ENCODE results near the gene ACSBG1.
A peak's percentile ranks its signal among the peaks of the same experiment; 100 is the strongest.

ACSBG1 gene, protein sequence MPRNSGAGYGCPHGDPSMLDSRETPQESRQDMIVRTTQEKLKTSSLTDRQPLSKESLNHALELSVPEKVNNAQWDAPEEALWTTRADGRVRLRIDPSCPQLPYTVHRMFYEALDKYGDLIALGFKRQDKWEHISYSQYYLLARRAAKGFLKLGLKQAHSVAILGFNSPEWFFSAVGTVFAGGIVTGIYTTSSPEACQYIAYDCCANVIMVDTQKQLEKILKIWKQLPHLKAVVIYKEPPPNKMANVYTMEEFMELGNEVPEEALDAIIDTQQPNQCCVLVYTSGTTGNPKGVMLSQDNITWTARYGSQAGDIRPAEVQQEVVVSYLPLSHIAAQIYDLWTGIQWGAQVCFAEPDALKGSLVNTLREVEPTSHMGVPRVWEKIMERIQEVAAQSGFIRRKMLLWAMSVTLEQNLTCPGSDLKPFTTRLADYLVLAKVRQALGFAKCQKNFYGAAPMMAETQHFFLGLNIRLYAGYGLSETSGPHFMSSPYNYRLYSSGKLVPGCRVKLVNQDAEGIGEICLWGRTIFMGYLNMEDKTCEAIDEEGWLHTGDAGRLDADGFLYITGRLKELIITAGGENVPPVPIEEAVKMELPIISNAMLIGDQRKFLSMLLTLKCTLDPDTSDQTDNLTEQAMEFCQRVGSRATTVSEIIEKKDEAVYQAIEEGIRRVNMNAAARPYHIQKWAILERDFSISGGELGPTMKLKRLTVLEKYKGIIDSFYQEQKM

DNA sequence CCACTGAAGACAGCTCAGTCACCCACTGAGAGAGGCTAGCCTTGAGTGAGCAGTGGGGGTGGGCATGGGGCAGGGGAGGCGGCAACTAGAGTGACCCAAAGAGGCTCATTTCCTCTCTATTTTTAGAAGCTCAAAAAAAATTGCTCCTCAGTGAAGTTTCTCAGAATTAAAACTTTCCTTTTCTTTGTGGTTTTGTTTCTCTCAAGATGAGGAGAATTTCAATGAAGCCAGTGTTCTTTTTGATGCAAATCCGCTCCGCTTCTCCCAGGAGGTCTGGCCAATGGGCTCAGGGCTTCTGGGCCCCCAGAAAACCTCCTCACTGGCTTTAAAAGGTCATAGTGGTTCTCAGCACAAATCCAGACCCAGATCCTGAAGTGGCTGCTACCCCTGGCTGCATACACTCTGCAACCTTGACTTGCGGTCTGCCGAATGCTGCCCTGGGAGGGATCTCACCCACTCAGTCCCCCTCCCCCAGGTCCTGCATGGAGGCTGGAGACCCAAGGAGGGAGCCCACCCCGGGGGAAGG, at the start of gene ACSBG1:
ACSBG1 (minus strand) TSS at position 51 of the 526 bp plus-strand sequence. CDS start 64 bp downstream, outside the sequence.
- no peak for DNase-seq

DNA sequence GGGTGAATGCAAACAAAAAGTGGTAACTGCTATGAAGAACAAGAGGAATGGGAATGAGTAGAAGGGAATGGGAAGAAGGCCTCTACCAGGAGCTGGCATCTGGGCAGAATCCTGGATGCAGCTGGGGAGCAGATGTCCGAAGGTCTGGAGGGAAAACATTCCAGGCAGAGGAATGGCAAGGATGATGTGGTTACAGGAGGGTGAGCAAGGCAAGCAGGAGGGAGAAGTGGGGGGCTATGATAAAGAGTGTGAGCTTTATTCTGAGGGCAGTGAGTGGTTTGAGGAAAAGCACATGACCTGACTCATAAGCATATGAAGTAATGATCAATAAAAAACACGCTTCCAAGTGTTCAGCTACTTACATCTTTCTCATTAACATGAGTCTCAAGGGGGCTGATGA, 48.0 kb upstream of the ACSBG1 start:
- no peak for DNase-seq

DNA sequence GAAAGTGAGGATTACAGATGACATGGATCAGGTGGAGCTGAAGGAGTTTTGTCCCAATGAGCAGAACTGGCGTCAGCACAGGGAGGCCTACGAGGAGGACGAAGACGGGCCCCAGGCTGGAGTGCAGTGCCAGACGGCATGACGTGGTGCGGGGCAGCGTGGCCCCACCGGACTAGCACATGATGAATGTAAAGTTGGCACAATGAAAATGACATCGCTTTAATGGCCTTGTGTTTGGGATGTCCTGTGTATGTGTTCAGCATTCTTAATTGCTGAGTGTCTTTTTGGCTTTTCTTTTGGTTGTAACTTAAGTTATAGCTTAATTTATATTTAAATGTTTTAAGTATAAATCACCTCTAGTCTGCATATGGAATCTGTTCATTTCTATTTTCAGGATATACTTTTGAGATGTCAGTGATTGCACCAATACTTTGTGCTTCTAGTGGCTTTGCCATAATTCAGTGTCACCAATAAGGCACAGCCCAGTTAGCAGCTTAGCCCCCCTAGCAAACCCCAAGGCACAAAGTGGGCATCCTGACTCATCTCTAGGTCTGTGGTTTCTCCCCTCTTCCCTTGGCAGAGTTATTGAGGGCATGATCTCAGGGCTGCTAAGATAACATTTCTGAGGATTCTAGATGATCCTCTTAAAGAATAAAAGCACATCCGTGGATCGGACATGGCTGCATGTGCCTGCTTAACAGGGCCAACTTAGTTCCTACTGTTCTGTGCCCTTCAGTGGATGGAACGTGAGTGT, 46.1 kb upstream of the ACSBG1 start:
- no peak for DNase-seq

DNA sequence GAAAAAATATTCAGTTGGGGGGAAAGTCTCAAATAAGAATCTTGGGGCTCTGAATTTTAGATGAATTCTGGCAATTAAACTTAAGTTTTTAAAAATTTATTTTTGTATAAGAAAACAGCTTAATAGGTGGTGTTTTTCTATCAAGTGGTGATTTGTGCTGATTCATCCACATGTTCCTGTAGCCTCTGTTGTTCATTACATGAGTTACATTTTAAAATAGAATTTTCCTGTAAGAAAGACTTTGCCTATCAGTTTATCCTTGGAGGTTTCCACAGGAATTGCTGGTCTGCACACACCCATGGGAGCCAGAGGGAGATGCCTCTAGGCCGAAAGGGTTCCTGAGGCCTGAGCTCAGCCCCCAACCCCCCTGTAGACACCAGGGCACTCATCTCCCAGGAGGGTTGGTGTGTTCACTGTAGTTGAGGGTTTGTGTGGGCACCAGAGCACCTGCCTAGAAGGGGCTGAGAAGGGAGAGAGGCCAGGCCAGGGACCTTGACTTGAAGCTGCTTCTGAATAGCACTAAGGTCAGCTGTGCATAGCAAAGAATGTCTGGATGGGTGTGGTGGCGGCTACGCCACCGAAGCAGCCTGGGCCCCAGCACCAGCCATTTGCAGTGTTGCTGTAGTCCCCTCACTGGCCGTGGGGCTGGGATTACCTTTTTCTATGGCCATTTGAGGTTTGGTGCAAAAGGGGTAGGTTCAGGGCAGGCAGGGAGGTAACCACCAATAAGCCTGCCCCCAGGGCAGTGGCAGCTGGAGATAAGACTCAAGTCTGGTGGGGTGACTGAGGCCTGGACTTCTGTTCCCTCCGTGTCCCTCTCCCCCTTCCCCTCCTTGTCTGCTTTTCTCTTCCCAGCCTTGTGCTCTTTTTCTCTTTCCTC, 41.9 kb upstream of the ACSBG1 start:
- no peak for DNase-seq

DNA sequence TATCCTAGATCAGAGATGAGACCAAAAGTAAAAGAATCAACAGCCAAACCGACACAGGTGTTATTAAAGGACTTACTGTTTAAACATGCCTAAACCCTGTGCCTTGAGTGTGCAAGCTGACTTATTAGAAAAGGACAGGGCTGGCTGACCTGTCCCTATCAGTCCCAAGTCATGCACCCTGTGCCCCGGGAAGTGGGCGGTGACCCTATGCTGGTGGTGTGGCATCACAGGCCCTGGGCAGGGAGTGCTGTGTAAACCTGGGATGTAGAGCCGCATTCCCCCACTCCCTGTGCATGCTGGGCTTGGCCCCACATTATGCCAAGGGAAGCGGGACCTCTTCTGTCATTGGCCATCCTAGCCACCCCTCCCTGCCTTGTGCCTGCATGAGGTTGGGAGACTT, 40.6 kb upstream of the ACSBG1 start:
- DNase-seq: no peak

DNA sequence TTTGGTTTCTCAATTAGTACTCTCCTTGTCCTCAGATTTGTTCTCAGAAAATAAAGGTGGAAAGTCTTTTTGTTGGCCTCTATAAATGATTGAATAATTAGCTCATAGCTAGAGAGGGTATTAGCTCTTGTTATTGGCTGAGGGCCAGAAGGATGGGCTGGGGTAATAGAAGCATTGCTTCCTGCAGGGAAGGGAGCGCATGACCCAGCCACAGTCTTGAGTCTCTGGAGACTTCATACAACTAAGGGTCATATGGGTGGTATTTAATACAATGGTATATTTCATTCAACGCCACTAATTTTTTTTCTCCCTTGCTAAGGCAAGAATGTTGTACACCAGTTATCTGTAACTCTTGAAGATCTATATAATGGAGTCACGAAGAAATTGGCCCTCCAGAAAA, 38.4 kb upstream of the ACSBG1 start:
- no peak for DNase-seq

DNA sequence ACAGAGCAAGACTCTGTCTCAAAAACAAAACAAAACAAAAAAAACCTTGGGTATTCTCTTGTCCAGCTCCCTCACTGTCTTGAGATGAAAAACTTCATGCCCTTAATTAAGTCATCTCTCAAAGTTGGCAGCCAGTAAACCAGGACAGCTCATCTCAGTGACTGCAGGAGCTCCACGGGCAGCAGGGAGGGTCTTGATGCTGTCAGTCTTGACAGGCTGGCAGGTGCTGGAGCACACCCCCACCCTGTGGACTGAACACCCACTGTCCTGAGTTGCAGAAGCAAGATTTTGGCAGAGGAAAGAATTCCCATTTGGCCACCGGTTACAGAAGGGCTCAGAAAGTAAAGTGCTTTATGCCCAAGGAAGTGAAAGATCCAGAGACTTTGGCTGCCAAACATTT, 38.0 kb upstream of the ACSBG1 start:
- DNase-seq: no peak

DNA sequence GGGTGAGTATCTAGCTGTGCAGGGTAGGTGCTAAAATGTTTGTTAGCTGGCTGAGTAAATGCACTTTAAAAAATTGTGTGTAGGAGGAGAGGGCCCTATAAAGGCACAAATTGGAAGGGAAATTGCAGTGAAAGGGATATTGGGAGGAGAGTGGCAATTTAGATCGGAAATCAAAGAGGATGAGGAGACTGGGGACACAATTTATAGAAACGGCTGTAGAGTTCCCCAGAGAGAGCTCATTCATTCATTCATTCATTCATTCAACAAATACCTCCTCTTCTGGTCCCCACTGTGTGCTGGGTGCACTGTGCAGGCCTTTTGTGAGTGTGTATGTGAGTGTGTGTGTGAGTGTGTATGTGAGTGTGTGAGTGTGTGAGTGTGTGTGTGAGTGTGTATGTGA, 32.4 kb upstream of the ACSBG1 start:
- peak in 1 of 2 experiments; percentile 48 for DNase-seq

DNA sequence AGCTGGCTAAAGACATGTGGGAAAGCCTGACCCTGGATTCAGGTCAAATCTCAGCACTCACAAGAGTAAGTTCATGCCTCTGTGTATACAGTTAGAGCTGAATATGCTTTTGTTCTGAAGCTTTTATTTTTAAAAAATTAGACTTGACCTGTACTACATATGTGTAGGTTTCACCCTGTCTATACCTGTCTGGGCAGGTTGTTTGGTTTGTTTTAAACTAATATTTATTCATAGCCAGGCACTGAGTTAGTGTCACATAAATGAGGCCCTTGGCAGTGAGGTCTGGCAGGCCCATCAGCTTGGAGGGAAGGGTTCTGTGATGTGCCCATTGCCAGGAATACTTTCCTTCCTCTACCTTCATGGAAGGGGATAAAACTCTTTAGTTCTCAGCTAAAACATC, 31.9 kb upstream of the ACSBG1 start:
- peak in 1 of 2 experiments; percentile 48 for DNase-seq

DNA sequence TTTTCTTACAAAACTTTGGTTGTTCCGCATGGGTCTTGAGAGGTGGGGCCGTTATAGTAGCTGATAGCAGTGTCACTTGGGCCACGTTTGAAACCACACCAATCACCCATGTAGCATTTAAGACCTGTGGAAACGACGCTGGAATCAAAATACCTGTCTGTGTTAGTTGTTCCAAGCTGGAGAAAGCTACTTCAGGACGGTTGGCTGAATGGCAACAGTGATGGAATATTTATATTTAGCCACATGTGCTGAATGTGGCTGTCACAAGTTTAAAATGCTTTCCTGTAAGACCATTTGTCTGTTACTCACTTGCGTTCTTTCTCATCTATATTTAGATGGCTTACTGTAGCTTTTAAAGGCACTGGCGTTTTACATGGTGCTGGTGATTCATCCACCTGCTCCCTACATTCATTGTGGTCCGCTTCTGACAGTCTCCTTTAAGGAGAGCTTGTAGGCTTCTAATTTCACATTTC, 31.4 kb upstream of the ACSBG1 start:
- DNase-seq: no peak

DNA sequence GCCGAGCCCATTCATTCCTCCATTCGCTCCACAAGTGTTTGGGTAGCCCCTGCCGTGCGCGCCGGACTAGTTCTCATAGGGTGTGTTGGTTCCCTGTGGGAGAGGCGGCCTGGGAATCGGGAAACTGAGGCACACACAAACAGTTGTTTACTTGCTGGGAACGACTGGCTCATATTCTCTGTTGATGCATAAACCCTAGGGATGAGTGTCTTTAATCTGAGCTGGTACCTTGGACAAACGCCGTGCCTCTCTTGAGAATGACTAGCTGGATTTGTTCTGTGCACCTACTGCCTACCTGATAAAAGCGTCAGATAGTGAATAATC, 30.7 kb upstream of the ACSBG1 start:
- DNase-seq: no peak

DNA sequence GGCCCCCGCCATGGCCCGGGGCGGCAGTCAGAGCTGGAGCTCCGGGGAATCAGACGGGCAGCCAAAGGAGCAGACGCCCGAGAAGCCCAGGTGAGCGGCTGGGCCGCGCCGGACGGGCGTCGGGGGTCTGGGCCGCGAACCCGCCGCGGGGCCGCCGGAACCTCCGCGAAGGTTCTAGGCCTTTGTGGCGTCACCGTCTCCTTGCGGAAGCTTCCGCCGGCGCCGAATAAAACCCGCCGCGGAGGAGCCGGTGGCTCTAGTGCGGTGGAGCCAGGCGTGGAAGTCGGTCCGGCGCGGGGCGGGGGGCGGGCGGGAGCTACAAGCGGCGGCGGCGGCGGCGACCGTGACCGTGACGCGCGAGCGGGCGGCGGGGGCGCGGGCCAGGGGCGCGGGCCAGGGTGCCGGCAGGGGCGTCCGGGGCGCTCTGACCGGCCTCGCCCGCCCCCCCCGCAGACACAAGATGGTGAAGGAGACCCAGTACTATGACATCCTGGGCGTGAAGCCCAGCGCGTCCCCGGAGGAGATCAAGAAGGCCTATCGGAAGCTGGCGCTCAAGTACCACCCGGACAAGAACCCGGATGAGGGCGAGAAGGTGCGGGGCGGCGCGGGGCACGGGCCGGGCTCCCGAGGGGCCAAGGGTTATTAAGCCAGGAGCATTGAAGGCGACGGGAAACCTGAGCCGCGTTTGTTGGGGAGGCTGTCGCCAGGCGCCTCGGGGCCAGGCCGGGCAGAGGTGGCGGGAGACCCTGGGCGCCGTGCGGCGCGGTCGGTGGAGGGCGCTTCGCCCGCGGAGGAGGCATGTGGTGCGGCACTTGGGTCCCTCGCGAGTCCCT, 30.2 kb upstream of the ACSBG1 start, which contains the start of gene DNAJA4:
DNAJA4 (plus strand) TSS at position 259 of the 833 bp plus-strand sequence; CDS start at position 461, 202 bp downstream.
- peak; percentile 34 to 65 for DNase-seq

DNA sequence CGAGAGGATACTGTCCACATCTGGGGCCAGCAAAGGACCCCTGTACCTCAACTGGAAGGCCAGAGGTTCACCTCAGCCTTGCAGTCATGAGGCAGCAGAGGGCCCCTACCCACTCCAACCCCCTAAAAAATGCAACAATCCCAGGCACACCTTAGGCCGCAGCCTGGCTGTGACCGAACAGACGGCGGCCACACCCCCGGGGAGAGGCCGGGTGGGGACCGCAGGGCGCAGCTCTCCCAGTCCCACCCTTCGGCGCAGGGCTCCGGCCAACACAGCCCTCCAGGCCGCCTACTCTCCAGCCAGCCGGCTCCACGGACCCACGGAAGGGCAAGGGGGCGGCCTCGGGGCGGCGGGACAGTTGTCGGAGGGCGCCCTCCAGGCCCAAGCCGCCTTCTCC, 29.5 kb upstream of the ACSBG1 start:
- DNase-seq: no peak

DNA sequence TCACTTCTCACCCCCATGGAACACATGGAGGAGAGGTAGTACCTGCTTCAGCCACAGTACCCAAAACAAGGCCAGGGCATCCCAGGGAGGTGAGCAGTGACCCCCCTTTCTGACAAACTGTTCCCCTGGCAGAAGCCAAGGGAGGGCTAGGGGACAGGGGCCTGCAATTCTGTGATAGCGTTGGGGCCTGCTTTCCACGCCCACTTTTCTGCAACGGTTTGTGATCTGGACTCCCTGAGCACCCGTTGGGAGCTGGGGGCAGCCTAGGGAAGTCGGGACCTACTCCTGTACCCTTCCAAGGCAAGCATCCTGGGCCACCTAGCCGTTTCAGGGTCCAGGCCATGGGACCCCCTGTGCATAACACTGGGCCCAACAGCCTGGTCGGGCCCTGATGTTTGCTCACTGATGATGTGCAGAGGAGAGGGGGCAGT, 29.0 kb upstream of the ACSBG1 start:
- no peak for DNase-seq

DNA sequence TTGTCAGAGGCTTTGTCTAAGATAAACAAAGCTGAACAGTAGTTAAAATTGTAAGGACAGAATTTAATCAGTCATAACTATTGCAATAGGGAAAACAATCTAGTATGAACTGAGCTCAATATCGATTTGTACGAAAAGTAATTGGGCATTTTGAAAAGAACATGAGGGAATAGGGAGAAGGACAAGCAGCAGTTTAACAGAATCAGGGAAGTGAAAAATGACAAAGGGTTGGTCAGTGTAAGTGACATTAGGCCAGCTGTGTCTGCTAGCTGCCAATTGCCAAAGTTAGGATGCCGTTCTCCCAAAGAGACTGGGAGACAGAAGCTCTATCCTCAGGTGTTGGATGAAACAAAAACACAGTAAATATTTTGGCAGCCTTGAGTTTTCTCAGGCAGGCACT, 26.7 kb upstream of the ACSBG1 start:
- DNase-seq: no peak

DNA sequence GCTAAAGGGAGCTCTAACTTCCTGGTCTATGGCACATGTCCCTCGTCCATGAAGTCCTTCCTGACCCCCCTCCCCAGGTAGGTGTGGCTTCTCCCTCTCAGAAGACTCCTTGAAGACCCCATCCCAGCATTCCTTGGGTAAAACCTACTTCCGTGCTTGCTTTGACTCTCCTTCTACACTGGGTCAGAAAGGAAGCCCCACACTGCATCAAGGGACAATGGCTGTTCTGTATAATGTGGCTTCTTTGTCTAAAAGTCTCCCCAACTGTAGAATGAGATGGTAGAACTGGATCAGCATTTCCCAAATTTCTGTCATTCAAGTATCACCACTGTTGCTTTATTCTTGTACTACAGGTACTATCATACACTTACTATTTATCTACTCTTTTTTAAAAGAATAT, 26.1 kb upstream of the ACSBG1 start:
- DNase-seq: no peak

DNA sequence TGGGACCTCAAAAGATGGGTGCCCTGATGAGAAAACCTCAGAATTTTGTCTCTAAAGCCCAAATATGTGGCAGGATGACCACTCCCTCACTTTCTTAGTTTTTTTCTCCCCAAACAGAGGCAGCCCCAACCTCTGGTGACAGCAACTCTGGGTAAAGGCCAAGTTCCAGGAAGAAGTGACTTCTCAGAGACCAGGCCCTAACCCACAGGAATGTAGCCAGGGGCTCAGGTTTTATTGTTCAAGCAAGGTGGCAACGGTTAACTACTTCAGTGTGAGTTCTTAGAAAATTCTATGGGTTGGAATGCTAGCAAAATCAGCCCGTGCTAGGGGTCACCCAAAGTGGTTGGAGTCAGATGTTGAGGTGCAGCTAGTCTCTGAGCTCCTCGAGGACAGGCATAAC, 24.9 kb upstream of the ACSBG1 start:
- DNase-seq: no peak

DNA sequence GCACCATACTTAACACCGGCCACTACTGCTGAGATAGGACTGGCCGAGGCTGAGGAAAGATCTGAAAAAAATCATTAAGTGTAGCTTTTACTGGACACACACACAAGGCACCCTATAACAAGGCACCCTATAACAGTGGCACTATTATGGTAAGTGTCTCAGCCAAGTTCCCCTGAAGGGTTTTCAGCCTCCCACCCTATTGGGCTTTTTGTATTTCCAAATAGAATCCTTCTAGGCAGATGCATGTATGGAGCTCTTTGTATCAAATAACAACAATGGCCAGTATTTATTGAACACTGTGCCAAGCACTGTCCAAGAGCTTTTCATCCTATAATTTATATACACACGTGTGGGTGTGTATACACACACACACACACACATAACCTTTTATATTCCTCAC, 23.3 kb upstream of the ACSBG1 start:
- no peak for DNase-seq

DNA sequence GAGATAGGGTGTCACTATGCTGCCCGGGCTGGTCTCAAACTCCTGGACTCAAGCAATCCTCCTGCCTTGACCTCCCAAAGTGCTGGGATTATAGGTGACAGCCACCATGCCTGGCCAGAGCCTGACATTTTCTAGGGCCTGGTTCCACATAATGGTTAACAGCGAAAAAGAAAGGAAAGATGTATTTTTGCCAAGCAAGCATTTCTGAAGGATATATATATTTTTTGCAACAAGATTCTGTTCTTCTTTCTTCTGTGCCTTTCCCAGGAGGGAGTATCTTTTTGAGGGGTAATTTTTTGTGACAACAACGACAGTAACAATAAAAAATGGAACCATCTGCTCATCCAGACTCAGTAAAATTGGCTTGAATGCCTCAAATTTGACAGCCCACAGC, 21.7 kb upstream of the ACSBG1 start:
- no peak for DNase-seq

DNA sequence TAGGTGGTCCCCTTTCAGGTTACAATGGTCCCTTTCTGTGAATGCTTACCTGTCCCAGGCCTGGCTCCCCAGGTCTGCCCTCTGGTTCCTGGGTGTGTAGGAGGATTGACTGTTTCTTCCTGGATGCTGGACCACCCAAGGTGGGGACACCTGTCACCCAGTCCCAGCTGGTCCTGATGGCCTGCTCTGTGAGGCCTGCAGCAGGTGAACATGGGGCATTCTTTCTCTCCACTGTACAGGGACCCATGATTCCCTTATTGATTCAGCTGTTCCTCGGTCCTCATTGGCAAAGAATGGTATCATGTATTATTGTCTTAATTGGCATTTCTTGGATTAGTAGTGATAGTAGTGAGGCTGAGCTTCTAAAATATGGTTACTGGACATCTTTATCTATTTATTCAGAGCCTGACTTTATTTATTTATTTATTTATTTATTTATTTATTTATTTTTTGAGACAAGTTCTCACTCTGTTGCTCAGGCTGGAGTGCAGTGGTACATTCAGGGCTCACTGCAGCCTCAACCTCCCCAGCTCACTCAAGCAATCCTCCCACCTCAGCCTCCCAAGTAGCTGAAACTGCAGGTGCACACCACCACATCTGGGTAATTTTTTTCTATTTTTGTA, 21.2 kb upstream of the ACSBG1 start:
- DNase-seq: peak in 1 of 2 experiments; percentile 17

DNA sequence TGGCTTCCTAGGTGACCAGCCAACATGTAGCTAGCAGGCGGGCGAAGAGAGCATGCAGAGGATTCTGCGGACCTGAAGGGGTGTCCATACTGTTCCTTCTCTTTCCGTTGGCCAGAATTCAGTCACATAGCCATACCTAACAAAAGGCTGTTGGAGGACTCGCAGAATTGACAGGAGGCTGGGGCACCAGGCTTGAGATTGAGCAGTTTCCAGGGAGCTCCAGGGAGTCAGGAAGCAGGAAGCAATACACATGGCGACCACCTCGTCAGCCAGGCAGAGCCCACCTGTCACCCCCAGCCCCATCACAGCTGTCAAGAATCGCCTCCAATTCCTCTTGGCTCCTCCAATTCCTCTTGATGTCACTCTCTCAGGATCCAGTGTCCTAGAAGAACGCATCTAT, 16.8 kb upstream of the ACSBG1 start:
- DNase-seq: no peak

Data from NCI-H2081 (cell line).